ENCODE results near the gene SLC25A4.
"Not testable (repeated sequence)": the region's sequence is repeated elsewhere in the genome, so short reads cannot be mapped to it uniquely, and the experiment has no call there.

The SLC25A4 gene

GRCh38 chr4:185100423-185100822 is 42.6 kb upstream of the SLC25A4 start:
- DNase-seq (ENCODE audit: low spot score) = no peak
- in situ Hi-C loops (cut with MboI; ENCODE audit: low pct_unique_long_range_greater_than_20kb, low sequenced_read_pairs, unreplicated experiment) = no loop called here
- TF ChIP-seq CTCF (IDR thresholded peaks at IDR 0.05; ENCODE audit: extremely low read depth, insufficient read depth, missing control alignments) = no peak

- no peak for DNase-seq (ENCODE audit: low spot score)
- in situ Hi-C loops (cut with MboI; ENCODE audit: low pct_unique_long_range_greater_than_20kb, low sequenced_read_pairs, unreplicated experiment) = no loop called here
- no peak for TF ChIP-seq CTCF (IDR thresholded peaks at IDR 0.05; ENCODE audit: extremely low read depth, insufficient read depth, missing control alignments)
These were observed 41.6 kb upstream of the SLC25A4 start for GRCh38 chr4:185101354-185101890.

GRCh38 chr4:185104733-185105132 is 38.3 kb upstream of the SLC25A4 start:
- DNase-seq (ENCODE audit: low spot score) = no peak
- in situ Hi-C loops (cut with MboI; ENCODE audit: low pct_unique_long_range_greater_than_20kb, low sequenced_read_pairs, unreplicated experiment) = no loop called here
- no peak for TF ChIP-seq CTCF (IDR thresholded peaks at IDR 0.05; ENCODE audit: extremely low read depth, insufficient read depth, missing control alignments)

- DNase-seq (ENCODE audit: low spot score) = no peak
- no peak for TF ChIP-seq CTCF (IDR thresholded peaks at IDR 0.05; ENCODE audit: extremely low read depth, insufficient read depth, missing control alignments)
These were observed 36.7 kb upstream of the SLC25A4 start for GRCh38 chr4:185106353-185106752.

GRCh38 chr4:185107574-185107973 is 35.5 kb upstream of the SLC25A4 start:
- in situ Hi-C loops (cut with MboI; ENCODE audit: low pct_unique_long_range_greater_than_20kb, low sequenced_read_pairs, unreplicated experiment) = not testable (repeated sequence)

More at GRCh38 chr4:185106353-185106752, 36.7 kb upstream of the SLC25A4 start:
- in situ Hi-C loops (cut with MboI; ENCODE audit: low pct_unique_long_range_greater_than_20kb, low sequenced_read_pairs, unreplicated experiment) = no loop called here

GRCh38 chr4:185108185-185108584 is 34.9 kb upstream of the SLC25A4 start:
- in situ Hi-C loops (cut with MboI; ENCODE audit: low pct_unique_long_range_greater_than_20kb, low sequenced_read_pairs, unreplicated experiment) = no loop called here
- no peak for TF ChIP-seq CTCF (IDR thresholded peaks at IDR 0.05; ENCODE audit: extremely low read depth, insufficient read depth, missing control alignments)
- no peak for DNase-seq (ENCODE audit: low spot score)

More at GRCh38 chr4:185107574-185107973, 35.5 kb upstream of the SLC25A4 start:
- not testable (repeated sequence) for DNase-seq (ENCODE audit: low spot score)

- no peak for TF ChIP-seq CTCF (IDR thresholded peaks at IDR 0.05; ENCODE audit: extremely low read depth, insufficient read depth, missing control alignments)
- in situ Hi-C loops (cut with MboI; ENCODE audit: low pct_unique_long_range_greater_than_20kb, low sequenced_read_pairs, unreplicated experiment) = no loop called here
- no peak for DNase-seq (ENCODE audit: low spot score)
These were observed 34.4 kb upstream of the SLC25A4 start for GRCh38 chr4:185108669-185109068.
